ENCODE results near the gene PRND. TPM values are rescaled to one million over a fixed set of nuclear protein-coding genes. Genes with fewer than 3 reads are reported as not detected.

The PRND gene
- total and polyA plus RNA-seq, 2 donors (not counting 1 experiment from before 2014, with no cell fraction given): 0.03 TPM; not detected in 1

DNA sequence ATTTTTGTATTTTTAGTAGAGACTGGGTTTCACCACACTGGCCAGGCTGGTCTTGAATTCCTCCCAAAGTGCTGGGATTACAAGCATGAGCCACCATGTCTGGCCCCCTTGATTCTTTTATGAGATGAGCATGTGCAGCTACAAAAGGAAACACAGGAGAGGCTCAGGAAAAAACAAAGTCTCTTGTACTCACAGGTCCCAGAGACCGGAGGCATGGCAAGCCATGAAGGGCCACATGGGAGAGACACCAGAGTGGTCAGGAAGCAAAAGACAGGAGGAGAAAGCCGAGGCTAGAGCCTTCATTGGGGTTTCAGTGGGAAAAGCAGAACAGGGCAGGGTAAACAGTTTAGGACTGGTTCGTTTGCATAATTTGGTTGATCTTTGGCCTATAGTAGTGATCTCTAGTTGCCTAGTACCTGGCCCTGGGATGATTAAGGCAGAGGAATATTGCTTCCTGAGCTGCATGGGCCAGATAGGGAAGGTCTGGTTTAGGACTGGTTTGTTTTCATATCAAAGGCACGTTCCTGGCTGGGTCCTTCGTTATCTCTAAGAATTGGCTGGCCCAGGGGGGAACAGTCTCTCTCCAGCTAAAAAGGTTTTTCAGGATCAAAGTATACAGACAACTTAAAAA is 48.2 kb upstream of the PRND start:
- no peaks in the 10 kb centered on the region for H3K9me3 Mint-ChIP-seq (ENCODE audit: insufficient read depth)
- Histone ChIP-seq H3K9me3 (ENCODE audit: control extremely low read depth in 1 of 3, control insufficient read depth in 2 of 3, insufficient read depth in 1 of 3, low read length in 2 of 3) (no peaks in the 10 kb centered on the region), H3K4me1 (ENCODE audit: control insufficient read depth in 2 of 2, insufficient read depth in 2 of 2, low read length in 2 of 2) (no peaks in the 10 kb centered on the region), H3K36me3 (replicated peaks in 1 of 2; ENCODE audit: control extremely low read depth in 1 of 2, control insufficient read depth in 1 of 2, extremely low read depth in 1 of 2, insufficient read depth in 2 of 2, low read length in 1 of 2) (no peaks in the 10 kb centered on the region), H3K4me3 (ENCODE audit: control extremely low read depth in 1 of 5, extremely low read depth in 1 of 5, insufficient read depth in 1 of 5, low read depth in 2 of 5, low read length in 4 of 5) (no peak overlapping the region), H3K27me3 (replicated peaks in 1 of 4; ENCODE audit: control extremely low read depth in 1 of 4, control insufficient read depth in 3 of 4, insufficient read depth in 4 of 4, low read length in 3 of 4) (no peaks in the 10 kb centered on the region), H3K4me2 (replicated peaks; ENCODE audit: low read depth, low read length, poor library complexity, severe bottlenecking) (no peak overlapping the region), H3K9ac (ENCODE audit: low read length) (no peak overlapping the region), H4K20me1 (ENCODE audit: control insufficient read depth, insufficient read depth, low read length, poor library complexity, severe bottlenecking) (no peaks in the 10 kb centered on the region), H3K79me2 (ENCODE audit: control insufficient read depth, insufficient read depth, low read length) (no peaks in the 10 kb centered on the region), H2AFZ (ENCODE audit: insufficient read depth, low read depth, low read length, poor library complexity, severe bottlenecking) (no peak overlapping the region), H3K27ac (ENCODE audit: low read length in 2 of 2) (no peak overlapping the region)
- ChIA-PET POLR2A (no interaction called here), CTCF (interaction anchor here (0.6 kb wide), 1 partner anchor 51 kb away, joined by 4 read pairs; no protein-coding TSS in a partner anchor)
- TF ChIP-seq CTCF (IDR thresholded peaks at IDR 0.05) (no peak), EZH2 (IDR thresholded peaks at IDR 0.05; ENCODE audit: borderline replicate concordance, insufficient read depth, low read depth, low read length, poor library complexity, severe bottlenecking) (no peak)
- WGBS (ENCODE audit: insufficient coverage): 93% methylated on average over 3 of the region's 5 CpGs
- ATAC-seq (ENCODE audit: low read depth) (no peak), DNase-seq (no peak)
- H3K27me3 Mint-ChIP-seq: no peaks in the 10 kb centered on the region
- H3K27ac Mint-ChIP-seq: no peak overlapping the region
- intact Hi-C loops (cut with micrococcal nuclease): no loop called here
- H3K4me1 Mint-ChIP-seq: no peaks in the 10 kb centered on the region
- H3K4me3 Mint-ChIP-seq: no peak overlapping the region

DNA sequence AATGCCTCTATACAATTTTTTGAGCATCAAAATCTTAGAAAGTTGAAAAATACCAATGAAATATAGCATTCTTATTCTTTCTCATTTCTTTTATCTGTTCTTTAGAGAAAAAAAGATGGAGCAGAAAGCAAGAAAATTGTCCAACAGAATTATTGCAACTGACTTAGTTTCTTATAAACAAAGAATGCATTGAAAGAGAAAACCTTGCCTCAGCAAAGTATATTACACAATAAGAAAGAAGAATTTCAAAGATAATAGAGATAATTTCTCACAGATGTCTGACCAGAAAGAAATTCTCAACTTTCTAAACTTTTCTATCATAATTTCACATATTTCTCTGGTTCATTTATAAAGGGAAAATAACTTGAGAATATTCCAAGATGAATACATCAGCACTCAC is 47.0 kb upstream of the PRND start:
- H3K9ac ChIP-seq (ENCODE audit: low read length): no peak overlapping the region
- POLR2A ChIA-PET: no interaction called here
- H3K4me1 Mint-ChIP-seq: no peaks in the 10 kb centered on the region

More for the DNA sequence above, 47.0 kb upstream of the PRND start:
- Histone ChIP-seq H3K4me2 (replicated peaks; ENCODE audit: low read depth, low read length, poor library complexity, severe bottlenecking) (no peak overlapping the region), H3K36me3 (replicated peaks in 1 of 2; ENCODE audit: control extremely low read depth in 1 of 2, control insufficient read depth in 1 of 2, extremely low read depth in 1 of 2, insufficient read depth in 2 of 2, low read length in 1 of 2) (no peaks in the 10 kb centered on the region), H3K79me2 (ENCODE audit: control insufficient read depth, insufficient read depth, low read length) (no peaks in the 10 kb centered on the region), H3K27ac (ENCODE audit: low read length in 2 of 2) (no peak overlapping the region), H3K27me3 (replicated peaks in 1 of 4; ENCODE audit: control extremely low read depth in 1 of 4, control insufficient read depth in 3 of 4, insufficient read depth in 4 of 4, low read length in 3 of 4) (no peaks in the 10 kb centered on the region), H4K20me1 (ENCODE audit: control insufficient read depth, insufficient read depth, low read length, poor library complexity, severe bottlenecking) (no peaks in the 10 kb centered on the region), H3K9me3 (ENCODE audit: control extremely low read depth in 1 of 3, control insufficient read depth in 2 of 3, insufficient read depth in 1 of 3, low read length in 2 of 3) (no peaks in the 10 kb centered on the region), H3K4me1 (ENCODE audit: control insufficient read depth in 2 of 2, insufficient read depth in 2 of 2, low read length in 2 of 2) (no peaks in the 10 kb centered on the region), H3K4me3 (ENCODE audit: control extremely low read depth in 1 of 5, extremely low read depth in 1 of 5, insufficient read depth in 1 of 5, low read depth in 2 of 5, low read length in 4 of 5) (no peak overlapping the region), H2AFZ (ENCODE audit: insufficient read depth, low read depth, low read length, poor library complexity, severe bottlenecking) (no peak overlapping the region)
- no peaks in the 10 kb centered on the region for H3K9me3 Mint-ChIP-seq (ENCODE audit: insufficient read depth)
- no peak overlapping the region for H3K27ac Mint-ChIP-seq
- DNase-seq (no peak), ATAC-seq (ENCODE audit: low read depth) (no peak)
- intact Hi-C loops (cut with micrococcal nuclease): no loop called here
- no peak for TF ChIP-seq EZH2 (IDR thresholded peaks at IDR 0.05; ENCODE audit: borderline replicate concordance, insufficient read depth, low read depth, low read length, poor library complexity, severe bottlenecking)
- no peak for TF ChIP-seq CTCF (IDR thresholded peaks at IDR 0.05)
- CTCF ChIA-PET: no interaction called here
- H3K27me3 Mint-ChIP-seq: no peaks in the 10 kb centered on the region
- H3K4me3 Mint-ChIP-seq: no peak overlapping the region
